Erythroblast (primary cell): ENCODE results near the gene ALAS1.

Experiments used
- GATA1 ChIP-seq: IDR thresholded peaks from 2 replicates; pipeline ENCODE4 v1.6.1; 2011; ENCODE audit warnings: low read depth, mild to moderate bottlenecking, control low read depth, low read length, moderate library complexity
- POLR2A ChIP-seq: IDR thresholded peaks from 2 replicates; pipeline ENCODE4 v1.6.1; 2011; ENCODE audit warnings: mild to moderate bottlenecking, low read length

DNA sequence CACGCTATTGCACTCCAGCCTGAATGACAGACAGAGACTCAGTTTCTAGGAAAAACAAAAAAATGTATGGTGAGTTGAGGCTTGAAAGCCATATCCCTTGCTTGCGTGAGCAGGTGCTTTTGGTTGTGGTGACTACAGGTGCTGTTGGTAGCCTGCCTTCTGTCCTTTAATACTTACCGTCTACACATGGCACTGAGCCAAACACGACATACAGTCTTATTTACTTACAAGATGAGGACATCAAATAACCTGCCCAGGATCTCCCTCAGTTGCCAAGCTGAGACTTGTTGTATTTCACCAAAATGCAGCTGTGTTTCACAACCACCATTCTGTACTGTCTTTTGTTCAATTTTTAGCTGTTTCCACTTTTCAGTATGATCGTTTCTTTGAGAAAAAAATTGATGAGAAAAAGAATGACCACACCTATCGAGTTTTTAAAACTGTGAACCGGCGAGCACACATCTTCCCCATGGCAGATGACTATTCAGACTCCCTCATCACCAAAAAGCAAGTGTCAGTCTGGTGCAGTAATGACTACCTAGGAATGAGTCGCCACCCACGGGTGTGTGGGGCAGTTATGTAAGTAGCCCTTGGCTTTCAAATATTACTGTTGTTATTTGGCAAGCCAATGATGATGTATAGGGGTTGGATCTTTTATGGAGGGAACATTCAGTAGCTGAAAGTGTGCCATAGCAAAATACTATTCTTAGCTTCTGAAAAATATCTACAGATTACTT, 6.5 kb downstream of the ALAS1 start:
- TF ChIP-seq POLR2A (no peak), GATA1 (no peak)
